HepG2 (cell line): ENCODE measurements around the gene RSBN1L. TPM values are rescaled to one million over a fixed set of nuclear protein-coding genes. Genes with fewer than 3 reads are reported as not detected.
A peak's percentile ranks its signal among the peaks of the same experiment; 100 is the strongest.

Source experiments
- BATF2 ChIP-seq: sonication (generic); formaldehyde crosslinking; IDR thresholded peaks from 2 replicates; pipeline ENCODE4 v1.8.0; 2022; ENCODE audit warnings: mild to moderate bottlenecking, missing genetic modification reagents, moderate library complexity
- CBX2 ChIP-seq, 2 experiments: fragments of 200-600 bp in 1 of 2; sonication (generic); formaldehyde crosslinking in 1 of 2; IDR thresholded peaks; 2 replicates each; pipeline versions ENCODE4 v1.7.0 to v1.8.1; 2018 to 2022; ENCODE audit warnings: low read depth in 2 of 2, low read length in 1 of 2, mild to moderate bottlenecking in 1 of 2, missing genetic modification reagents in 1 of 2
- FOXK2 ChIP-seq: fragments of 450-650 bp; IDR thresholded peaks from 2 replicates; pipeline ENCODE4 v1.6.1; 2016
- GABPA ChIP-seq, 2 experiments: IDR thresholded peaks; 2 replicates each; pipeline ENCODE4 v1.6.1; 2011 to 2016; ENCODE audit warnings: low read depth in 2 of 2, low read length in 1 of 2, missing biosample characterization in 1 of 2, missing genetic modification characterization in 1 of 2
- HOXA9 ChIP-seq: sonication (generic); formaldehyde crosslinking; IDR thresholded peaks from 2 replicates; pipeline ENCODE4 v1.8.1; 2022; ENCODE audit warnings: missing genetic modification reagents, mild to moderate bottlenecking, moderate library complexity, borderline replicate concordance
- KLF12 ChIP-seq: sonication (generic); formaldehyde crosslinking; IDR thresholded peaks from 2 replicates; pipeline ENCODE4 v1.4.0; 2020; ENCODE audit warnings: missing genetic modification reagents, borderline replicate concordance
- MBD4 ChIP-seq: IDR thresholded peaks from 2 replicates; pipeline ENCODE4 v1.6.1; 2012; ENCODE audit warnings: low read length, inconsistent platforms, borderline replicate concordance
- PAXIP1 ChIP-seq: sonication (generic); formaldehyde crosslinking; conservative IDR thresholded peaks from 2 replicates; pipeline ENCODE4 v1.4.0; 2020; ENCODE audit warnings: mild to moderate bottlenecking, missing genetic modification reagents, moderate library complexity
- RAD51 ChIP-seq: fragments of 450-650 bp; IDR thresholded peaks from 2 replicates; pipeline ENCODE4 v1.6.1; 2016; ENCODE audit warnings: borderline replicate concordance
- REPIN1 ChIP-seq: sonication (generic); formaldehyde crosslinking; IDR thresholded peaks from 2 replicates; pipeline ENCODE4 v1.8.0; 2022; ENCODE audit warnings: missing genetic modification reagents, low read depth, mild to moderate bottlenecking, borderline replicate concordance
- SRSF1 ChIP-seq: fragments of 200-400 bp; formaldehyde crosslinking; optimal IDR thresholded peaks from 2 replicates; pipeline ENCODE3; 2017; ENCODE audit warnings: mild to moderate bottlenecking, low read depth, low read length, moderate library complexity
- TAF1 ChIP-seq: sonication (generic); formaldehyde crosslinking; IDR thresholded peaks from 2 replicates; pipeline ENCODE4 v1.4.0; 2020; ENCODE audit warnings: missing genetic modification reagents
- ZBTB8A ChIP-seq: sonication (generic); formaldehyde crosslinking; IDR thresholded peaks from 2 replicates; pipeline ENCODE4 v1.4.0; 2020; ENCODE audit warnings: mild to moderate bottlenecking, low read depth, missing genetic modification reagents, borderline replicate concordance
- ZFP62 ChIP-seq: sonication (generic); formaldehyde crosslinking; IDR thresholded peaks from 2 replicates; pipeline ENCODE4 v1.4.0; 2020; ENCODE audit warnings: missing genetic modification reagents
- ZNF10 ChIP-seq: sonication (generic); formaldehyde crosslinking; IDR thresholded peaks from 2 replicates; pipeline ENCODE4 v1.4.0; 2020; ENCODE audit warnings: mild to moderate bottlenecking, low read depth, missing genetic modification reagents, borderline replicate concordance
- ZNF333 ChIP-seq: sonication (generic); formaldehyde crosslinking; IDR thresholded peaks from 2 replicates; pipeline ENCODE4 v1.4.0; 2020; ENCODE audit warnings: mild to moderate bottlenecking, missing genetic modification reagents, borderline replicate concordance
- ZNF547 ChIP-seq: sonication (generic); formaldehyde crosslinking; IDR thresholded peaks from 2 replicates; pipeline ENCODE4 v1.5.1; 2020; ENCODE audit warnings: mild to moderate bottlenecking, missing genetic modification reagents
- ZNF770 ChIP-seq: sonication (generic); formaldehyde crosslinking; IDR thresholded peaks from 2 replicates; pipeline ENCODE4 v1.5.0; 2020; ENCODE audit warnings: mild to moderate bottlenecking, missing genetic modification reagents
- ZNF878 ChIP-seq: sonication (generic); formaldehyde crosslinking; IDR thresholded peaks from 2 replicates; pipeline ENCODE4 v1.8.1; 2023; ENCODE audit warnings: mild to moderate bottlenecking, missing genetic modification reagents, moderate library complexity
- ZSCAN9 ChIP-seq: IDR thresholded peaks from 2 replicates; pipeline ENCODE4 v1.6.1; 2016; ENCODE audit warnings: borderline replicate concordance
- polyA plus RNA-seq, 8 experiments: library from polyadenylated mRNA; depleted of rRNA in 3 of 8; stranded (reverse) in 7 of 8; unstranded in 1 of 8; fragments of >200 nt; fragmentation: Illumina TruSeq in 4 of 8; extraction: Trizol in 4 of 8; gene quantifications; 2 replicates each; pipeline versions ENCODE4 v1.2.1 to v1.2.3, GENCODE V29; 2011 to 2016; ENCODE audit warnings: low read depth in 4 of 8, missing spikeins in 1 of 8, mixed read lengths in 1 of 8; ENCODE audit not compliant: insufficient read depth in 1 of 8
- total RNA-seq, 5 experiments: library from RNA; depleted of rRNA; stranded (reverse); fragments of >200 nt; fragmentation: Illumina TruSeq; extraction: Trizol; gene quantifications; 2 replicates each; pipeline ENCODE4 v1.2.3, GENCODE V29; 2016; ENCODE audit warnings: low read depth in 1 of 5
- TF ChIP-seq, protein P1 (sequence below): sonication (generic); formaldehyde crosslinking; IDR thresholded peaks from 2 replicates; pipeline ENCODE4 v1.5.1; 2020; ENCODE audit warnings: missing genetic modification reagents, mild to moderate bottlenecking, borderline replicate concordance

The RSBN1L gene
- total and polyA plus RNA-seq, 2 of the 13 experiments (the other 11 are each of a cell fraction or from before 2014, with no cell fraction given) = 7.7 to 21.3 TPM

DNA sequence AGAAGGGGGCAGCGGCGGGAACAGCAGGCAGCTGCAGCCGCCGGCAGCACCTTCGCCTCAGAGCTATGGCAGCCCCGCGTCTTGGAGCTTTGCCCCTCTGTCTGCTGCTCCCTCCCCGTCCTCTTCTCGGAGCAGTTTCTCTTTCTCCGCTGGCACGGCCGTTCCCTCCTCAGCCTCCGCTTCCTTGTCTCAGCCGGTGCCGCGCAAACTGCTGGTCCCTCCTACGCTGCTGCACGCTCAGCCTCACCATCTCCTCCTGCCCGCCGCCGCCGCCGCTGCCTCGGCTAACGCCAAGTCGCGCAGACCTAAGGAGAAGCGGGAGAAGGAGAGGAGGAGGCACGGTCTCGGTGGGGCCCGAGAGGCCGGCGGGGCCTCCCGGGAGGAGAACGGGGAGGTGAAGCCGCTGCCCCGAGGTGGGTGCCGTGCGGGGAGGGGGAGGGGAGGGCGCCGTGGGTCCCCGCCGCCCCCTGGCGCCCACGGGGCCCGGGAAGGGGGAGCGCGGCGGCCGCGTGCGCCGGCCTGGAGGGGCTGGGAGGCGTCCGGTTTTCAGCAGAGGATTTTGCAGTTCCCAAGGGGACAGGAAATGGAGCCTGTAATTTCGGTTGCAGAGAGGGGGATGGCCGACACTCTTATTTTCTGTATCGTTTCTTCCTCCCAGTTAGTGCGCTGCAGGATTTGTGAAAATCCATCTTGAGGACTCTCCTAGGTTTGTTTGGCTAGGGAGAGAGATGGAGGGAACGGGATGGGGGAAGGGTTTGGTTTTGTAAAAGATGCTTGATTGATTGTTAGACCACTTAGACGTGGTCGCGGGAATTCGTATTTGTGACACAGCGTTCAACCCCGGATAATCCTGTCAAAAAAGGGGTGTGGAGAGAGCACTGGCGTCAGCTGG, 630 bp downstream of the RSBN1L start (continued):
- TF ChIP-seq GABPA (IDR thresholded peaks at IDR 0.05; ENCODE audit: low read depth, low read length) = no peak
- TF ChIP-seq GABPA (CRISPR knock-in tag; IDR thresholded peaks at IDR 0.05; ENCODE audit: low read depth) = no peak
- no peak for TF ChIP-seq REPIN1 (CRISPR knock-in tag)
- no peak; the same call in 1 of the 2 replicates for TF ChIP-seq PAXIP1
- no peak for TF ChIP-seq ZBTB8A
- no peak for TF ChIP-seq FOXK2
- TF ChIP-seq, protein P1, sequence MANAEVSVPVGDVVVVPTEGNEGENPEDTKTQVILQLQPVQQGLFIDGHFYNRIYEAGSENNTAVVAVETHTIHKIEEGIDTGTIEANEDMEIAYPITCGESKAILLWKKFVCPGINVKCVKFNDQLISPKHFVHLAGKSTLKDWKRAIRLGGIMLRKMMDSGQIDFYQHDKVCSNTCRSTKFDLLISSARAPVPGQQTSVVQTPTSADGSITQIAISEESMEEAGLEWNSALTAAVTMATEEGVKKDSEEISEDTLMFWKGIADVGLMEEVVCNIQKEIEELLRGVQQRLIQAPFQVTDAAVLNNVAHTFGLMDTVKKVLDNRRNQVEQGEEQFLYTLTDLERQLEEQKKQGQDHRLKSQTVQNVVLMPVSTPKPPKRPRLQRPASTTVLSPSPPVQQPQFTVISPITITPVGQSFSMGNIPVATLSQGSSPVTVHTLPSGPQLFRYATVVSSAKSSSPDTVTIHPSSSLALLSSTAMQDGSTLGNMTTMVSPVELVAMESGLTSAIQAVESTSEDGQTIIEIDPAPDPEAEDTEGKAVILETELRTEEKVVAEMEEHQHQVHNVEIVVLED (CRISPR knock-in tag) = no peak
- peak; percentile 51; the same call in 1 of the 2 replicates for TF ChIP-seq TAF1 (CRISPR knock-in tag)
- TF ChIP-seq ZSCAN9 (CRISPR knock-in tag) = no peak
- TF ChIP-seq ZNF547 (CRISPR knock-in tag) = no peak
- TF ChIP-seq BATF2 (CRISPR knock-in tag) = no peak
- TF ChIP-seq MBD4 = no peak
- no peak for TF ChIP-seq ZNF333
- no peak for TF ChIP-seq KLF12 (CRISPR knock-in tag)
- no peak for TF ChIP-seq CBX2 (IDR thresholded peaks at IDR 0.05; ENCODE audit: low read depth, low read length)
- no peak for TF ChIP-seq CBX2 (CRISPR knock-in tag; IDR thresholded peaks at IDR 0.05; ENCODE audit: low read depth)
- no peak for TF ChIP-seq HOXA9 (CRISPR knock-in tag)
- no peak for TF ChIP-seq ZFP62 (CRISPR knock-in tag)
- TF ChIP-seq ZNF770 = 0 out of 2 replicates have a peak, but pooled peaks have one; percentile 22
- no peak for TF ChIP-seq RAD51
- peak; percentile 25 for TF ChIP-seq SRSF1
- TF ChIP-seq ZNF878 (CRISPR knock-in tag) = no peak
- TF ChIP-seq ZNF10 = no peak
